ENCODE data around the gene NPHP4.

Gene NPHP4

GRCh38 chr1:5877683-5878530 lies 114.3 kb downstream of the NPHP4 start:
- no peak for DNase-seq

GRCh38 chr1:5877001-5877400 lies 115.2 kb downstream of the NPHP4 start:
- DNase-seq = no peak

GRCh38 chr1:5876094-5876650 lies 116.1 kb downstream of the NPHP4 start:
- DNase-seq = no peak

- no peak for DNase-seq
These were observed 116.8 kb downstream of the NPHP4 start for GRCh38 chr1:5875345-5875910.

- DNase-seq = no peak
These were observed 117.7 kb downstream of the NPHP4 start for GRCh38 chr1:5874416-5875110.

GRCh38 chr1:5873556-5873955 lies 118.7 kb downstream of the NPHP4 start:
- DNase-seq = no peak

GRCh38 chr1:5872886-5873285 lies 119.3 kb downstream of the NPHP4 start:
- DNase-seq = no peak

GRCh38 chr1:5868931-5869500 lies 123.2 kb downstream of the NPHP4 start:
- DNase-seq = no peak

- no peak for DNase-seq
These were observed 126.5 kb downstream of the NPHP4 start for GRCh38 chr1:5865774-5866173.

- DNase-seq = no peak
These were observed 127.2 kb downstream of the NPHP4 start for GRCh38 chr1:5865056-5865455.

GRCh38 chr1:5864256-5864655 lies 128.0 kb downstream of the NPHP4 start:
- no peak for DNase-seq

GRCh38 chr1:5863238-5863637 lies 129.0 kb downstream of the NPHP4 start:
- no peak for DNase-seq

- DNase-seq = no peak
These were observed 130.1 kb downstream of the NPHP4 start for GRCh38 chr1:5861871-5862825.

GRCh38 chr1:5860277-5860676 lies 131.9 kb downstream of the NPHP4 start:
- DNase-seq = no peak

- DNase-seq = no peak
These were observed 132.5 kb downstream of the NPHP4 start for GRCh38 chr1:5859766-5860165.

- DNase-seq = no peak
These were observed 133.3 kb downstream of the NPHP4 start for GRCh38 chr1:5858844-5859407.

- no peak for DNase-seq
These were observed 134.0 kb downstream of the NPHP4 start for GRCh38 chr1:5858246-5858645.

GRCh38 chr1:5857508-5858090 lies 134.6 kb downstream of the NPHP4 start:
- no peak for DNase-seq

GRCh38 chr1:5857011-5857410 lies 135.2 kb downstream of the NPHP4 start:
- no peak for DNase-seq

GRCh38 chr1:5856246-5856815 lies 135.9 kb downstream of the NPHP4 start:
- DNase-seq = no peak

Data from C1 segment of cervical spinal cord (tissue), 14 donors.